GM19043 (cell line): ENCODE results near the gene PRKCH.
"Not testable (repeated sequence)": the region's sequence is repeated elsewhere in the genome, so short reads cannot be mapped to it uniquely, and the experiment has no call there.

ENCODE experiments used
- ATAC-seq: cut with Tn5 transposase; IDR thresholded peaks from one replicate; pipeline ENCODE4 v1.9.1; 2021; ENCODE audit warnings: low read depth; ENCODE audit not compliant: unreplicated experiment

Gene PRKCH

GRCh38 chr14:61444215-61444768, 122.9 kb downstream of the PRKCH start:
- ATAC-seq: peak; percentile 85

GRCh38 chr14:61451491-61451890, 130.1 kb downstream of the PRKCH start:
- no peak for ATAC-seq

GRCh38 chr14:61451891-61452400, 130.6 kb downstream of the PRKCH start:
- ATAC-seq: no peak

GRCh38 chr14:61452452-61452851, 131.1 kb downstream of the PRKCH start:
- no peak for ATAC-seq

- ATAC-seq: no peak
Observed at GRCh38 chr14:61453103-61453767, 131.9 kb downstream of the PRKCH start.

GRCh38 chr14:61454545-61454944, 133.2 kb downstream of the PRKCH start:
- no peak for ATAC-seq

- no peak for ATAC-seq
Observed at GRCh38 chr14:61455351-61455750, 134.0 kb downstream of the PRKCH start.

- ATAC-seq: peak; percentile 74
Observed at GRCh38 chr14:61456720-61457119, 135.3 kb downstream of the PRKCH start.

GRCh38 chr14:61458766-61459165, 137.4 kb downstream of the PRKCH start:
- no peak for ATAC-seq

- no peak for ATAC-seq
Observed at GRCh38 chr14:61459229-61459628, 137.8 kb downstream of the PRKCH start.

GRCh38 chr14:61460063-61460462, 138.7 kb downstream of the PRKCH start:
- ATAC-seq: no peak

GRCh38 chr14:61460718-61461611, 139.6 kb downstream of the PRKCH start:
- no peak for ATAC-seq

- no peak for ATAC-seq
Observed at GRCh38 chr14:61461808-61462275, 140.5 kb downstream of the PRKCH start.

- ATAC-seq: no peak
Observed at GRCh38 chr14:61462566-61463193, 141.3 kb downstream of the PRKCH start.

GRCh38 chr14:61463664-61464285, 142.4 kb downstream of the PRKCH start:
- no peak for ATAC-seq

GRCh38 chr14:61464539-61465320, 143.4 kb downstream of the PRKCH start:
- not testable (repeated sequence) for ATAC-seq

GRCh38 chr14:61466249-61466904, 145.0 kb downstream of the PRKCH start:
- ATAC-seq: no peak

GRCh38 chr14:61466905-61467280, 145.5 kb downstream of the PRKCH start:
- ATAC-seq: no peak

GRCh38 chr14:61467296-61467695, 145.9 kb downstream of the PRKCH start:
- no peak for ATAC-seq
